GM06990 (cell line): ENCODE data around the gene PRIMA1.
A peak's percentile ranks its signal among the peaks of the same experiment; 100 is the strongest.

ENCODE experiments used
- DNase-seq: peaks from one replicate; pipeline ENCODE4 v3.0.0-alpha.2; 2011; ENCODE audit not compliant: insufficient read length; ENCODE audit errors: extremely low read depth
- H3K27me3 ChIP-seq: replicated peaks from 2 replicates; pipeline ENCODE4 v1.6.0; 2011; ENCODE audit warnings: low read length; ENCODE audit not compliant: control insufficient read depth, insufficient read depth
- H3K36me3 ChIP-seq: 2 replicates; pipeline ENCODE4 v1.5.1; 2011; ENCODE audit warnings: low read length; ENCODE audit not compliant: control insufficient read depth, insufficient read depth
- H3K4me3 ChIP-seq: replicated peaks from 2 replicates; pipeline ENCODE4 v1.5.1; 2011; ENCODE audit warnings: low read depth, mild to moderate bottlenecking, control low read depth, low read length
- CTCF ChIP-seq: IDR thresholded peaks from 2 replicates; pipeline ENCODE4 v1.5.1; 2011; ENCODE audit warnings: low read length, control low read depth, mild to moderate bottlenecking, inconsistent platforms; ENCODE audit not compliant: insufficient read depth, poor library complexity, severe bottlenecking

PRIMA1 gene

DNA sequence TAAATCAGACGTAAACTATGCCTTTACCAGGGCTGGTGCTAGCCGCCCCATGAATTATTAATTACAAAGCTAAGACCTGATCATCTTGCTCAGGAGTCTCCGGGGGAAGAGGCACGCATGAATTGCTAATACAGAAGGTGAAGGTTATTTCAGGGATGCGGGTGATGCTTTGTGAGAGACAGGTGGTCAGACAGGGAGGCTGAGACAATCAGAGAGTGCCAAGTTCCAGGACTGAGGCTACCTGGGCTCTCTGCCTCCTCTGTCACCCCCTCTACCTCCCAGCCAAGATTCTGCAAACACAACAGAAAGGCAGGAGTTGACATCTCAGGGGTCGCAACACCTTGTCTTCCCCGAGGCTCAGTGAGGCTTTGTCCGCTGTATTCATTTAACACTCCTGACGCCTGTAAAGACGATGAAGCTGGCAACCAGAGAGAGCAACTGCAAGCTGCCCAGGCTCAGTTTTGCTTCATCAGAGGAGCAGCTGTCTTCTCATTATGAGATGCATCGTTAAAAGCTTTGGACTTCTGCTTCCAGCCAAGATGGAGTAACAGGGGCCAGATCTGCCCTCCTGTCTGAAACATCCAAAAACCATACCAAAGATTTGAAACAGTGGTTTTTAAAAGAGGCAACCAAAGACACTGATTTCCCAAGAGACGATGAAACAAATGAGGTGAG, 46.6 kb downstream of the PRIMA1 start:
- Histone ChIP-seq H3K36me3 (no peaks in the 10 kb centered on the region), H3K27me3 (peaks cover 1% of the 10 kb centered on the region; the same call in 1 of the 2 replicates), H3K4me3 (no peak overlapping the region)
- no peak for DNase-seq
- TF ChIP-seq CTCF: no peak

DNA sequence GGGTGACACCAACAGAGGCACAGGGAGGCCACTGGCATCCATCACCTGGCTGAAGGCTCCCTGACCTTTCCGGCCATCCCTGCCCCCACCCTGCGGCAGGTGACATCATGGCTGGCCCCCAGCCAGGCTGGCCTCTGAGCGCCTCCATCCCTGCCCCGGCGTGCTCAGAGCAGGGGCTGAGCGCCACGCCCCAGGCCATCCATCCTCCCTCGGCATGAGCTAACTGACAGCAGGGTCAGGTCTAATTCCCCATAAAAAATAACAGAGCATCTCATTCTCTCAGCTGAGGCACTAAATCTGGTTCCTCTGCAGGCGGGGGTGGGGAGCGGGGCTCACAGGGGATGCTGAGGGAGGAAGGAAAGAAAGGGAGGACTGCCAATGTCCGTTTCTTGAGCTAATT, 50.7 kb downstream of the PRIMA1 start:
- peaks cover 1% of the 10 kb centered on the region; the same call in 1 of the 2 replicates for H3K27me3 ChIP-seq
- H3K36me3 ChIP-seq: no peaks in the 10 kb centered on the region
- TF ChIP-seq CTCF: no peak
- no peak for DNase-seq
- H3K4me3 ChIP-seq: no peak overlapping the region

DNA sequence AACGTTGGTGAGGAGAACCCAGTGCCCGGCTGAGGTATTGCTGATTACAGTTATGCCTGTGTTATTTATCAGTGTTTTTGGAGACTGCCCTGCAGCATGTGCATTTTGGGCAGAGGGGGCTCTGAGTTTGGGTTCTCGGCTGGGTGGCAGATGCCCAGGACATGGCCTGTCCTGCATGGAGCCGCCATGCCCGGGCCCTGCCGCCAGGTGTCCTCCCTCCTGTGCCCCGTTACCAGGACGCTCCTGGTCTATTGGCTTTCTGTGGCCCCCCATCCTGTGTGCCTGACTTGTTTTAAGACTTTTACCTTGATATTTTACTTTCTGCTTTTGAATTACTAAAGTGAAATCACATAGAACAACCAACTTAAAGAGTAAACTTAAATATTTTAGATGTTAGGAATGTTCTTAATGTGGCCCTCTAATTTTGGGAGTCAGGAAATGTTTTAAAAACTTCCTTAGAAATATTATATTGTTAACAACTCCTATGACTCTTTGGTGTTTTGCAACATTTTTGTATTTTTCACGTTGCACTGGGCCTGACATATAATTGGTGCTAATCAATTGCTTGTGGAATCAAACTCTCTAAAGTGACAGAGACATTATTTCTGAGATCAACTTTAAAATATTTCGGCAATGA, 51.8 kb downstream of the PRIMA1 start:
- Histone ChIP-seq H3K27me3 (peaks cover 1% of the 10 kb centered on the region; the same call in 1 of the 2 replicates), H3K4me3 (no peak overlapping the region), H3K36me3 (no peaks in the 10 kb centered on the region)
- no peak for DNase-seq
- TF ChIP-seq CTCF: peak; percentile 58

DNA sequence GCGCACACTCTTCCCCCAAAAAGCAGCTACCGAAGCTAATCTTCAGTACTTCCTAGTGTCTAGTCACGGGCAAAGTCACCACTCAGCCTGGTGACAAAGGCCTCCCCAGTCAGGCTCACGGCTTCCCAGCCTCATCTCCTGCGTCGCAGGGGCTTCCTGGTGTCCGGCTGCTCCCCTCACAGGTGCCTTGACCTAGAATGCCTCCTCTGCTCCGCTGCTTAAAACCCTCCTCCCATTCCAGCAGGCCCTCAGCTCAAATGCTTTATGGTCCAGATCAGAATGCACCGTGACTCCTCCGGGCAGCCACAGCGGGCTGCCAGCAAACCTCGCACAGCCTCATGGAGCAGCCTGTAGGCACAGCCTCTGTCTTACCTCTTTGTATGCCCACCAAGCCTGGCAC, 53.1 kb downstream of the PRIMA1 start:
- Histone ChIP-seq H3K27me3 (peaks cover 1% of the 10 kb centered on the region), H3K4me3 (no peak overlapping the region), H3K36me3 (no peaks in the 10 kb centered on the region)
- no peak for TF ChIP-seq CTCF
- DNase-seq: no peak

DNA sequence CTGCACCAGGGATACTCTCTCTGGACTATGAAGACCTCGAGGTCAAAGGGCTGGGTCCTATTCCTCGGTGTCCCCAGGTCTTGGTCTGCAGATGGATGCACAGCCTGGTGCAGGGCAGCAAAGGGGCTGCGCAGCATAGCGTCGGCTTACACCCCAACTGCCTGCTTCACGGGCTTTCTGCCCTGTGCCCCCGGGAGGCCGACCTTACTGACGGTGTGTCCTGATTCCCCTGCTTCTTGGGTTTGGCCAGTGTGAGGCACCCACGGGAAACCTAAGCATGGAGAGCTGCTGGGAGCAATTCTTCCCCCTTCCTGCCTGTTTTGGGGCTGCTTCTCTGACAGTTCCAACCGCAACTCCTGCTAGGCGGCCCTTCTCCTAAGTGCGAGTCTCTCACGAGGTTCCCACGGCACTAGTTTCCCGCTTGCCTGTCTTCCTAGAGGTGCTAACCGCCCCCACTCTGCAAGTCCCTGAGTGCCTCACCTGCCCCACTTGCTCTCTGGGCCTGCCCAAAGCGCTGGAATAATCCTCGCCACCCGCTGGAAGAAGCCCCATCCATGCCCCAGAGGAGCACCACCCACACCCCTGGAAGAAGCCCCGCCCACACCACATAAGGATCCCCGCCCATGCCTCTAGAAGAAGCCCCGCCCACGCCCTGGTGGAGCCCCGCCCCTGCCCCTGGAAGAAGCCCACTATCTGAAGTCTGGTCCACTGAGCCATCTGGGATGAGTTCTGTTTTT, 54.0 kb downstream of the PRIMA1 start:
- H3K27me3 ChIP-seq: peaks cover 1% of the 10 kb centered on the region
- H3K4me3 ChIP-seq: no peak overlapping the region
- H3K36me3 ChIP-seq: no peaks in the 10 kb centered on the region
- peak; percentile 19 for DNase-seq
- no peak for TF ChIP-seq CTCF
